ENCODE measurements around the gene GTF2B. TPM values are rescaled to one million over a fixed set of nuclear protein-coding genes. Genes with fewer than 3 reads are reported as not detected.

The GTF2B gene
- 22.9 to 28.6 TPM (median 24.9 TPM) in 5 replicates for total RNA-seq (2022; extraction: Qiagen RNA extraction)

GRCh38 chr1:88891318-88891950 lies at the start of gene GTF2B:
GTF2B (minus strand) TSS chr1:88891567; CDS start chr1:88891499, 68 bp downstream.

Other genes with a start within 250 kb of the GTF2B start
- 10.4 to 16.3 TPM (median 13.6 TPM) in 5 replicates for gene PKN2, start 207.3 kb downstream of the GTF2B start, total RNA-seq (2022; extraction: Qiagen RNA extraction)
- gene KYAT3, start 101.1 kb upstream of the GTF2B start, total RNA-seq (2022; extraction: Qiagen RNA extraction) = 6.9 to 9.0 TPM (median 7.7 TPM) in 5 replicates
- gene RBMXL1, start 101.1 kb upstream of the GTF2B start, total RNA-seq (2022; extraction: Qiagen RNA extraction) = 1.8 to 2.9 TPM (median 1.9 TPM) in 5 replicates
- gene GBP3, start 131.3 kb upstream of the GTF2B start, total RNA-seq (2022; extraction: Qiagen RNA extraction) = 0.73 to 2.4 TPM (median 1.1 TPM) in 5 replicates
- 0.09 to 0.16 TPM (median 0.13 TPM) in 5 replicates for gene GBP1, start 173.6 kb upstream of the GTF2B start, total RNA-seq (2022; extraction: Qiagen RNA extraction)
- 0.53 to 0.97 TPM (median 0.76 TPM) in 5 replicates for gene GBP2, start 234.5 kb upstream of the GTF2B start, total RNA-seq (2022; extraction: Qiagen RNA extraction)